Lower lobe of right lung (tissue), 2 donors: ENCODE data around the gene TBL1X. TPM values are rescaled to one million over a fixed set of nuclear protein-coding genes. Genes with fewer than 3 reads are reported as not detected.

Source experiments
- ATAC-seq, 2 donors: fragments of 200-7000 bp; cut with Tn5 transposase; one replicate each; pipeline ENCODE4 v1.9.1; 2020 to 2022; ENCODE audit warnings: mild to moderate bottlenecking in 2 of 2, moderate library complexity in 2 of 2
- DNase-seq: peaks from one replicate; pipeline ENCODE4 v3.0.0-alpha.2; 2020
- H3K27ac ChIP-seq: fragments of 200-600 bp; one replicate; pipeline ENCODE4 v1.8.0; 2022
- H3K27me3 ChIP-seq: fragments of 200-600 bp; one replicate; pipeline ENCODE4 v1.8.0; 2022; ENCODE audit warnings: low read depth
- H3K36me3 ChIP-seq: fragments of 200-600 bp; one replicate; pipeline ENCODE4 v1.8.0; 2022; ENCODE audit warnings: mild to moderate bottlenecking
- H3K4me1 ChIP-seq: fragments of 200-600 bp; one replicate; pipeline ENCODE4 v1.8.0; 2022
- H3K4me3 ChIP-seq: fragments of 200-600 bp; one replicate; pipeline ENCODE4 v1.8.0; 2022; ENCODE audit warnings: mild to moderate bottlenecking
- H3K9me3 ChIP-seq: fragments of 200-600 bp; one replicate; pipeline ENCODE4 v1.8.0; 2022
- CTCF ChIP-seq: fragments of 200-600 bp; IDR thresholded peaks from one replicate; pipeline ENCODE4 v1.8.0; 2022; ENCODE audit warnings: antibody characterized with exemption, mild to moderate bottlenecking
- intact Hi-C: fragments of 100-400 bp; cut with DNase I; formaldehyde crosslinking; loops from one replicate; pipeline ENCODE4 v1.11.0; 2022
- total RNA-seq: library from RNA; stranded (reverse); fragmentation: NEBNext Ultra II Directional; extraction: Animal tissue kit (Norgen Biotek cat#: 25700); gene quantifications from one replicate; pipeline ENCODE4 v1.2.1, GENCODE V29; 2021
- donor health status: DM: no; HTN: yes; CAD: no; lungs with severe emphysema.

The TBL1X gene
- total RNA-seq, 1 donor from 2014 or later, result 21.4 TPM

- H3K36me3 ChIP-seq, result no peaks in the 10 kb centered on the region
- no peak for TF ChIP-seq CTCF
- intact Hi-C loops, result no loop called here
- no peaks in the 10 kb centered on the region for H3K4me1 ChIP-seq
- H3K4me3 ChIP-seq, result no peak overlapping the region
- no peaks in the 10 kb centered on the region for H3K27me3 ChIP-seq
- no peak for ATAC-seq
- no peak overlapping the region for H3K27ac ChIP-seq
- DNase-seq, result no peak
- H3K9me3 ChIP-seq, result no peaks in the 10 kb centered on the region
Observed at GRCh38 chrX:9627922-9628321, 163.1 kb downstream of the TBL1X start.

GRCh38 chrX:9628779-9629493 lies 164.1 kb downstream of the TBL1X start:
- H3K27me3 ChIP-seq, result no peaks in the 10 kb centered on the region
- no peak overlapping the region for H3K27ac ChIP-seq
- no peak overlapping the region for H3K4me3 ChIP-seq
- intact Hi-C loops, result no loop called here
- DNase-seq (no peak), ATAC-seq (no peak)
- no peak for TF ChIP-seq CTCF
- H3K9me3 ChIP-seq, result no peaks in the 10 kb centered on the region
- H3K4me1 ChIP-seq, result no peaks in the 10 kb centered on the region
- no peaks in the 10 kb centered on the region for H3K36me3 ChIP-seq

- TF ChIP-seq CTCF, result no peak
- ATAC-seq, result no peak
- no peak overlapping the region for H3K27ac ChIP-seq
Observed at GRCh38 chrX:9634551-9634950, 169.7 kb downstream of the TBL1X start.

GRCh38 chrX:9635368-9635767 lies 170.5 kb downstream of the TBL1X start:
- no peak for TF ChIP-seq CTCF
- Histone ChIP-seq H3K27ac (no peak overlapping the region), H3K4me3 (no peak overlapping the region), H3K9me3 (no peaks in the 10 kb centered on the region), H3K27me3 (no peaks in the 10 kb centered on the region), H3K4me1 (no peaks in the 10 kb centered on the region), H3K36me3 (no peaks in the 10 kb centered on the region)
- intact Hi-C loops, result no loop called here
- ATAC-seq (no peak), DNase-seq (no peak)

More at GRCh38 chrX:9634551-9634950, 169.7 kb downstream of the TBL1X start:
- intact Hi-C loops, result no loop called here
- Histone ChIP-seq H3K9me3 (no peaks in the 10 kb centered on the region), H3K36me3 (no peaks in the 10 kb centered on the region), H3K4me1 (no peaks in the 10 kb centered on the region), H3K4me3 (no peak overlapping the region), H3K27me3 (no peaks in the 10 kb centered on the region)
- DNase-seq, result no peak

GRCh38 chrX:9635803-9636202 lies 170.9 kb downstream of the TBL1X start:
- no peaks in the 10 kb centered on the region for H3K36me3 ChIP-seq
- intact Hi-C loops, result no loop called here
- no peaks in the 10 kb centered on the region for H3K4me1 ChIP-seq
- no peak for TF ChIP-seq CTCF
- ATAC-seq, result no peak
- H3K27me3 ChIP-seq, result no peaks in the 10 kb centered on the region
- H3K9me3 ChIP-seq, result no peaks in the 10 kb centered on the region
- no peak overlapping the region for H3K4me3 ChIP-seq
- no peak for DNase-seq
- H3K27ac ChIP-seq, result no peak overlapping the region
